ENCODE results near the gene RAD50.
A peak's percentile ranks its signal among the peaks of the same experiment; 100 is the strongest.

Gene RAD50

DNA sequence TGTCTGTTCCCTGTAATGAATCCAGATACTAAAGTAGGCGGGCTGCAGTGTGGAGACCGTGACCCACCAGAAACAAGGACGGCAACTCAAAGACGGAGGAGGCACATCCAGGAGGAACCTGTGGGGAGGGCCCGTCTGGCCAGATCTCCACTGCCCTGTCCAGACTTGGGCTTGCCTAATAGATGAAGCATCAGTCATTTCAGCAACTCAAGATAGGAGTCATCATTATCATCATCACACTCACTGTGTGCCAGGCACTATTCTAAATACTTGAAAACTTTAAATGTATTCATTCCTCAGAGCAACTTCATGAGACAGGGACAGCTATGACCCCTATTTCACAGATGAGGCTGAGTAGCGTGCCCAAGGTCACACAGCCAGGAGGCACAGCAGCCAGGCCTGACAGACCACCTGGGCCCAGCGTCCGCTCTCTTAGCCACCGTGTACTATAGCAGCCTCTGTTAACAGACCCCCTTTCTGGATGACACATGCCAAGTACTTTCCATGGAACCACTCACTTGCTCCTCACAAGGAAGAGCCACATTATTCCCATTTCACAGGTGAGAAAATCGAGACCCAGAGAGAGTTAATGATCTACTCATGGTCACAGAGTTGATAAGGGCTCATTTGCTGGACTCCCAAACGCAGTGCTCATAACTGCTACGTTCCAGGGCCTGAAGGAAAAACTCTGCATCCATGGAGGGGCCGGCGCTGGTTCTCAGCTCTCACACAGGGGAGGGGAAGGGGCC, 112.1 kb downstream of the RAD50 start:
- Mint-ChIP-seq H3K27ac (peak overlapping the region in 1 of 2 donors; percentile 31), H3K4me1 (peaks cover 36% of the 10 kb centered on the region), H3K4me3 (no peak overlapping the region), H3K27me3 (peaks cover 24% of the 10 kb centered on the region), H3K9me3 (peaks cover 0 to 6% of the 10 kb centered on the region in 2 donors)
- ATAC-seq (no peak), DNase-seq (no peak)

DNA sequence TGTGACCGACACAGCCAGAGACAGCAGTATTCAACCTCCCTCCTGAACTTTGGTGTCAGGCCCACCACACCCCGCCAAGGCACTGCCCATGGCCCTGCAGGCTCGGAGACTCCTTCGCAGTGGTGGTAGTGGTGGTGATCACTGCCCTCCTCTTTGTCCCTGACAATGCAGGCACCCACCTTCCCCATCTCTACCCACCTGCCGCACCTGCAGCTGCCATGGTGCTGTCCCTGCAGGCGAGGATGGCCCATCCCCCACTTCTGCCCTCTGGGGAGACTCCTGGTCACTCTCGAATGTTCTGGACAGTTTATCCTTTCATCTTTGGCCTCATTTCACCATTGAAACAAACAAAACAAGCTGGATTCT, 112.7 kb downstream of the RAD50 start:
- Mint-ChIP-seq H3K4me3 (no peak overlapping the region), H3K27me3 (peaks cover 24% of the 10 kb centered on the region), H3K27ac (no peak overlapping the region), H3K4me1 (peaks cover 36% of the 10 kb centered on the region), H3K9me3 (peaks cover 0 to 6% of the 10 kb centered on the region in 2 donors)
- DNase-seq (no peak), ATAC-seq (no peak)

DNA sequence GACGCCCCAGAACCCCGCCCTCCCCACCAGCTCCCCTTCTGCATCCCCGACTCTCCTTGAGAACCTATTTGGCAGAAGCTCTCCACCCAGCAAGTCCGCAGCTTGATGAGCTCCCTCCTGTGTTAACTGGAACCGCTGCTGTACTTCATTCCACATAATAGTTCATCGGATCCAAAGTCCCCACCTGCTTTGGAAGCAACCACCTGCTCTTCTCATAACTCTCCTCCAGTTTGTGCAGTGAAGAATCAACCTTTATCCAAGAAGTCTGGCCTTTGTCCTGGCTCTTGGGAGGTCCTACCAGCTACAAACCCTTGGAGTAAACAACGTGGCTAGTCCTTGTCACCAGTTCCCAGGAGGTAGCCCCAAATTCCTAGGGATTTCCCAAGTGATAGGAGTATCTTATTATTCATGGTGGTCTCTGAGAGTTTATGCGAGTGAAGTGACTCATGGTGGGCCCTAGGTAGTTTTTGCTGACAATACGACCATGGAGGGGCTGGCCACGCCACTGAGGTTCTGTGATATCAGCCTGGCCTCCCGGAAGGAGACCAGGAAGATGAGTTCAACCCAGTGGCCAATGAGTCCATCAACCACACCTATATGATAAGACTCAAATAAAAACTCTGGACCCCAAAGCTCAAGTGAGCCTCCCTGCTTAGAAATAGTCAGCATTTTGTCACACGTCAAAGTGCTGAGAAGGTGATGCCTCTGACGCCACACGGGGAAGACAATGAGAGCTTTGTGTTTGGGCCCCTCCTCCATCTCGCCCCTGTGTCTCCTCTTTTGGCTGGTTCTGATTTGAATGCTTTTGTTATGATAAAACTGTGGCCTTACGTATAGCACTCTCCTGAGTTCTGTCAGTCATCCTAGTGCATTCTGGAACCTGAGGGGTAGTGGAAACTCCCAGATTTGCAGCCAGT, 113.4 kb downstream of the RAD50 start:
- DNase-seq (no peak), ATAC-seq (no peak)
- peak overlapping the region in 1 of 2 donors; percentile 35 for H3K27ac Mint-ChIP-seq
- peaks cover 41% of the 10 kb centered on the region for H3K4me1 Mint-ChIP-seq
- H3K4me3 Mint-ChIP-seq, result no peak overlapping the region
- peaks cover 0 to 6% of the 10 kb centered on the region in 2 donors for H3K9me3 Mint-ChIP-seq
- peaks cover 24% of the 10 kb centered on the region for H3K27me3 Mint-ChIP-seq

DNA sequence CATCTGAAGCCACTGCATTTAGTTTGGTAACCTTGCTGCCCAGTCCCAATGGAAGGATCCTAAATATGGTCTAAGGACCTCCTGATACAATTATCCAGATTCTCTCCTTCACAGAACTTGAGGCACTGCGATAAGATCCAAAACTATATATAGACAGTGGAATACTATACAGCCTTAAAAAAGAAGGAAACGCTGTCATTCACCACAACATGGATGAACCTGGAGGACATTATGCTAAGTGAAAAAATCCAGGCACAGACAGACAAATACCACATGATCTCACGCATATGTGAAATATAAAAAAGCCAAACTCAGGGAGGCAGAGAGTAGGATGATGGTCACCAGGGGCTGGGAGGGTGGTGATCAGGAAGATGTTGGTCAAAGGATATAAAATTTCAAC, 114.2 kb downstream of the RAD50 start:
- peaks cover 24% of the 10 kb centered on the region for H3K27me3 Mint-ChIP-seq
- peaks cover 49% of the 10 kb centered on the region for H3K4me1 Mint-ChIP-seq
- peaks cover 0 to 6% of the 10 kb centered on the region in 2 donors for H3K9me3 Mint-ChIP-seq
- no peak for ATAC-seq
- H3K27ac Mint-ChIP-seq, result no peak overlapping the region
- H3K4me3 Mint-ChIP-seq, result no peak overlapping the region
- DNase-seq, result no peak

DNA sequence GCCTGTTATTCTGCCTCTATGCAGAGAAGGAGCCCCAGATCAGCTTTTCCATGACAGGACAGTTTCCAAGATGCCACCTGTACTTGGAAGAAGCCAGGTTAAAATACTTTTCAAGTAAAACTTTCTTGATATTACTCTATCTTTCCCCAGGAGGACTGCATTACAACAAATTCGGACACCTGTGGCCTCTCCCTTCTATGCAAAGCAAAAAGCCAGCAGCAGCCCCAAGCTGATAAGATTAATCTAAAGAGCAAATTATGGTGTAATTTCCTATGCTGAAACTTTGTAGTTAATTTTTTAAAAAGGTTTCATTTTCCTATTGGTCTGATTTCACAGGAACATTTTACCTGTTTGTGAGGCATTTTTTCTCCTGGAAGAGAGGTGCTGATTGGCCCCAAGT, 116.7 kb downstream of the RAD50 start:
- H3K4me1 Mint-ChIP-seq, result peaks cover 39% of the 10 kb centered on the region
- ATAC-seq, result no peak
- peaks cover 7% of the 10 kb centered on the region for H3K27me3 Mint-ChIP-seq
- peak overlapping the region in 1 of 2 donors; percentile 63 for H3K27ac Mint-ChIP-seq
- peaks cover 0 to 6% of the 10 kb centered on the region in 2 donors for H3K9me3 Mint-ChIP-seq
- no peak for DNase-seq
- no peak overlapping the region for H3K4me3 Mint-ChIP-seq

- peak within 1 kb of the TSS; percentile 27 to 63 for H3K27ac Mint-ChIP-seq
- H3K4me1 Mint-ChIP-seq, result peaks cover 39% of the 10 kb centered on the region
- peaks cover 7% of the 10 kb centered on the region for H3K27me3 Mint-ChIP-seq
- H3K9me3 Mint-ChIP-seq, result peaks cover 0 to 6% of the 10 kb centered on the region in 2 donors
- peak within 1 kb of the TSS in 1 of 2 donors; percentile 49 for H3K4me3 Mint-ChIP-seq
- ATAC-seq (no peak), DNase-seq (no peak)
These were observed 117.3 kb downstream of the RAD50 start, which contains the start of gene IL4 for GRCh38 chr5:132673939-132674630. TSS of gene IL4 (plus strand) at chr5:132673989. CDS start at chr5:132674051, 62 bp downstream.

DNA sequence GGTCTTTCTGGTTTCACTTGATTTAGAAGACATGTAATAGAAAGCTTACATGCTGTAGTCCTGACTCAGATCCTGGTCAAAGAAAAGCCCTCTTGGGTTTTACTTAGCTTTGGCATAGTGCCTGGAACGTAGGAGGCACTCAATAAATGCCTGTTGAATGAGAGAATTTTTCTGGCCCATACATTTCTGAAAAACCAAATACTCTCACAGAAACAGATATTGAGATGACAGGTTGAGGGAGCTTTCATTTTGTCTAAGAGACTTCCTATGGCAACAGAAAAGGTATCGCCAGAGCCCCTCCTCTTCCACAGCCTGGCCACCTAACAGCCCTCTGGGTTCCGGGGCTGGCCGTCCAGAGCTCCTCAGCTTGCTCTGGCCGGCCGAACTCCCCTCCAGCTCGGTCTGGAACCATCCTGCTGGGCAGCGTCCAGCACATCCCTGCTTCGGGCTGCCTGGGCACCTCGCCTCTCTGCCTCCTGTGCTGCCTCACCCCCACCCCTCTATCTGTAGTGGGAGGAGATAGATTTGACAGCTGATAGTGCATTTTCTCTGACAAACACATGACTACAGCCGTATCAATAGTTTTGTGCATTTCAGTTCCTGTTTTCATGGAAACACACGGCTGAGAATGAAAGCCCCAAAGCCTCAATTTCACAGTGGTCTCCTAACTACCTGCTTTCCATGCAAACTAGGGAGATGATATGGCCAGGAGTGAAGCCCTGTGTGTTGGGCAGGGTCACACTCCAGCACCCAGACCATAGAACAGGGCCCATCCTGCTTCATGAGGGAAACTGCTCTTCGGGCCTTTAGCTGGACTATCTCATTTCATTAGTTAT, 118.1 kb downstream of the RAD50 start:
- H3K9me3 Mint-ChIP-seq, result peaks cover 0 to 6% of the 10 kb centered on the region in 2 donors
- H3K4me3 Mint-ChIP-seq, result peak overlapping the region in 1 of 2 donors; percentile 49
- H3K27ac Mint-ChIP-seq, result peak overlapping the region in 1 of 2 donors; percentile 19
- ATAC-seq, result peak; percentile 59
- peaks cover 7% of the 10 kb centered on the region for H3K27me3 Mint-ChIP-seq
- DNase-seq, result no peak
- H3K4me1 Mint-ChIP-seq, result peaks cover 39% of the 10 kb centered on the region

DNA sequence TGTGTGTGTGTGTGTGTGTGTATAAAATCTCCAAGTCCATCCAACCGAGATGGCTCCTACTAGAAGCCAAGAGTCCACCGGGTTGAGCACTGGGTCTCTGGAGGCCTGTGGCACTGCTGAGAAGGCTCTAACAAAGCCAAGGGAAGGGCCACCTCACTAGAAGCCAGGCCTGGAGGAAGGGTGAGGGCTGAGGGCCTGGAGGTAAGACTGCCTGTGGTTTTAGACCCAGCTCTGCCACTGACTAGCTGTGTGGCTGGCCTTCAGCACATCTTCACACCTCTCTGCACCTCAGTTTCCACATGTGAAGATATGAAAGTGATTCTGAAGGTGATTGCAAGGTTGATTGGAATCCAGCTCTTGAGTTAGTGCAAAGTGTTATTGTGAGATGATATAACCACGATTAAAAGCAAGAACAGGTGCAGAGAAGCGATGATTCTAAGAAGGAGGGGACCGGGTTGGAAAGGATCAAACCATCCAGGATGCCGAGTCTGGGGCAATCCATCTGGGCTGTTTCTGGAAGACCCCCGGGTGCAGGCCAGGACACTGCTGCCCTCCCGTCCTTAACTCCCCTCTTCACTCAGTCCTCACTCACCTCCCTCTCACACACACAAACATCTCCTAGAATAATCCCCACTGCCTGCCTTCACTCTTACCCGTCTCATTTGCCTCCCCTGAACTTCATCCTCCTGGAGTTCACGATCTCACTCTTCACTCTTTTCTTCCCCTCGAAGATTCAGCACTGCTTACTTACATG, 119.3 kb downstream of the RAD50 start:
- Mint-ChIP-seq H3K27ac (peak overlapping the region; percentile 0 to 59), H3K27me3 (peaks cover 3% of the 10 kb centered on the region), H3K4me1 (peaks cover 39% of the 10 kb centered on the region), H3K4me3 (no peak overlapping the region), H3K9me3 (peaks cover 0 to 2% of the 10 kb centered on the region in 2 donors)
- DNase-seq (no peak), ATAC-seq (peak; percentile 76)

DNA sequence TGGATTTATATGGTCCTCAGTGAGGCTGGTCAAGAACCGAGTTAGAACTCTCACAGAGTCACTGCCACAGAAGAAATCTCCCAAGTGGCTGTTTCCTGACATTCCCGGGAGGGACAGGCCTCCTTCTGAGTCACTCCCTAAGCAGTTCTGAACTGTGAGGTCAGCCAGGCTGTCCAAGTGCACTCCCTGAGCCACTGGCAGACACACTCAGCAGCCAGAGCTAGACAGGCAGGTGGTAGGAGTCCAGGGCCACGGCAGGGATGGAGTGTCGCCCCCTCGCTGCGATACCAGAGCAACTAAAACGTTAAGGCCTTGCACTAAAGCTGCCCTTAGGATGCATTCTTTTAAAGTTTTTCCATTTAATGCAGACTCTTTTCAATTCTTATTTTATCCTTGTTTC, 120.4 kb downstream of the RAD50 start:
- ATAC-seq, result no peak
- H3K9me3 Mint-ChIP-seq, result no peaks in the 10 kb centered on the region
- H3K4me3 Mint-ChIP-seq, result no peak overlapping the region
- DNase-seq, result no peak
- no peaks in the 10 kb centered on the region for H3K27me3 Mint-ChIP-seq
- H3K4me1 Mint-ChIP-seq, result peaks cover 39% of the 10 kb centered on the region
- H3K27ac Mint-ChIP-seq, result no peak overlapping the region

DNA sequence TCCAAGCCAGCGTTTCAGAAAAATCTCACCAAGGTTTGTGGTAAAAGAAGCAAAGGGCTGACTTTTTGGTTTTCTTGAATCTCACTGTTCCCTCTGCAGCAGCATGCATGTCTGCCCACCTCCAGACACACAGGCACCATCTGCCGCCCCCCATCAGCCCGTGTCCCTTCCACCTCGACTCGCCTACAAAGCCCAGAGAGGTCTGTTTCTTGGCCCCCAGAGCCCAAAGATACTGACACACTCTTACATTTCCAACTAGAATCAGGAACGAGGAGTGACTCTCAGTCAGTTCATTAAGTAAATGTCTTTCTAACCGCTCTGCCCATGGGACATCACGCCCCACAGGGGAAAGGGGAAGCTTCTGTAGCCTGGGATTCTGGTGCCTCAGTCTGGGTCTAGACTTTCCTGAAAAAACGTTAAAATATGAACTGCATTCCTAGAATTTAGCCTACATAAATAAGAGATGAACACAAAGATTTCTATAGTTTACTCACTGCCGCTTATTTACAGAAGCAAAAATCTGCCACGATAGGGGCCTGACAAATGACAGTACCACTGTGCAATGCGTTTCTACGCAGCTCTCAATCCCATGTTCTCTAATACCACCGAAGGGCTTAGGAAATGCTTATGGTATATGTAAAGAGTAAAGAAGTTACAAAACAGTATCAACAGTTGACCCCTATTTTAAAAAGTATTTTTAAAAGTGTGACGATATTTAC, 121.1 kb downstream of the RAD50 start:
- H3K27ac Mint-ChIP-seq, result no peak overlapping the region
- H3K4me1 Mint-ChIP-seq, result peaks cover 39% of the 10 kb centered on the region
- no peak for ATAC-seq

DNA sequence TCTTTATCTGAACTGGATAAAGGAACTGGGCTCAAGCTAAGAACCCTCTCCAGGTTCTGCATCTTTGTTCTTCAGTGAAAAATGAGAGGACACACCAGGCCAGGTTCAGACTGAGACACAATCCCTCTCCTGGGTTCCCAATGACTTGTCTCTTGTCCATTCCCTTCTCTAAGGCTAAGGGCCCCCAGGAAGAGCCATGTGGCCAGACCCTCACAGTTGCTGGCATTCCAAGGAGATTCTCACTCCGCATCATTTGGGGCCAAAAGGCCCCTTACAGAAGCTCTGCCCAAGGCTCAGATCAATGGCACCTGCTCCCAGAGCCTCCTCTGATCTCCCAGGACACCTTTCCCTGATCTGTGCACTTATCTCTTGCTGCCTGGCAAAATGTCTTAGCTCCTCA, 122.0 kb downstream of the RAD50 start:
- ATAC-seq (no peak), DNase-seq (no peak)
- Mint-ChIP-seq H3K9me3 (no peaks in the 10 kb centered on the region), H3K4me1 (peaks cover 33% of the 10 kb centered on the region), H3K27ac (peak overlapping the region in 1 of 2 donors; percentile 50), H3K27me3 (no peaks in the 10 kb centered on the region), H3K4me3 (no peak overlapping the region)

More for the DNA sequence above, 121.1 kb downstream of the RAD50 start:
- no peaks in the 10 kb centered on the region for H3K9me3 Mint-ChIP-seq
- DNase-seq, result no peak
- H3K27me3 Mint-ChIP-seq, result no peaks in the 10 kb centered on the region
- no peak overlapping the region for H3K4me3 Mint-ChIP-seq

- H3K9me3 Mint-ChIP-seq, result no peaks in the 10 kb centered on the region
- no peak overlapping the region for H3K4me3 Mint-ChIP-seq
- peaks cover 29% of the 10 kb centered on the region for H3K4me1 Mint-ChIP-seq
- ATAC-seq, result no peak
- no peak for DNase-seq
- H3K27ac Mint-ChIP-seq, result no peak overlapping the region
- H3K27me3 Mint-ChIP-seq, result no peaks in the 10 kb centered on the region
These were observed 122.4 kb downstream of the RAD50 start for GRCh38 chr5:132679166-132679565.

DNA sequence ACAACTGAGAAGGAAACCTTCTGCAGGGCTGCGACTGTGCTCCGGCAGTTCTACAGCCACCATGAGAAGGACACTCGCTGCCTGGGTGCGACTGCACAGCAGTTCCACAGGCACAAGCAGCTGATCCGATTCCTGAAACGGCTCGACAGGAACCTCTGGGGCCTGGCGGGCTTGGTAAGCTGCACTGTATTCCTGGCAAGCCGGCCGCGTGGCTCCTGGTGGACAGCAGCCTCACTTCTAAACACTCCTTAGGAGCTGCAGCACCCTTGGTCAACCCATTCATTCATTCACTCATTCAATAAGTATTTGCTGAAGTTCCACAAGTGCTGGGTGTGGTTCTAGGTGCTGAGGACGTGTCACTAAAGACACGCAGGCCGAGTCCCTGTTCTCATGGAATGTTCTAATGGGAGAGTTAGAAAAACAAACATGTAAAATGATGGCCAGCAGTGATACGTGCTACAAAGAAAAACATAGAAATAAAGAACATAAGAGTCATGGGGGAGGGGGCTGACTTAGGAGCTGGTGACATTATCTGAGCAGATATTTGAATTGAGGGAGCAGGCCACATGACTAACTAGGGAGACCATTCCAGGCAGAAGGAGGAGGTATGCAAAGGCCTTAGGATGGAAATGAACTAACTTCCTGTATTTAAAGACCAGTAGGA, 123.1 kb downstream of the RAD50 start:
- Mint-ChIP-seq H3K27me3 (no peaks in the 10 kb centered on the region), H3K4me3 (no peak overlapping the region), H3K9me3 (no peaks in the 10 kb centered on the region), H3K4me1 (peaks cover 29% of the 10 kb centered on the region), H3K27ac (no peak overlapping the region)
- DNase-seq (no peak), ATAC-seq (no peak)
